ENCODE measurements around the gene BCKDHA. TPM values are rescaled to one million over a fixed set of nuclear protein-coding genes. Genes with fewer than 3 reads are reported as not detected.

BCKDHA gene
- total RNA-seq = 10 to 100 TPM; 17.9 to 27.1 TPM

- peak within 1 kb of the TSS; percentile 94 for H3K4me3 Mint-ChIP-seq
- peak within 1 kb of the TSS; percentile 93 for H3K27ac Mint-ChIP-seq
- ChIA-PET POLR2A (interaction anchor here (1.3 to 3.2 kb wide), 2 partner anchors 9 to 34 kb away, joined by 3 to 9 read pairs; partner anchors contain the start of gene B9D2), CTCF (interaction anchor here (0.9 kb wide), 1 partner anchor 32 kb away, joined by 3 read pairs; no protein-coding TSS in a partner anchor)
- H3K9me3 Mint-ChIP-seq = no peaks in the 10 kb centered on the region
- peaks cover 4% of the 10 kb centered on the region for H3K36me3 Mint-ChIP-seq (ENCODE audit: low read depth)
- DNase-seq = peak; percentile 99
- no peaks in the 10 kb centered on the region for H3K27me3 Mint-ChIP-seq
- peaks cover 42% of the 10 kb centered on the region for H3K4me1 Mint-ChIP-seq
Measured at GRCh38 chr19:41397086-41398049, at the start of gene BCKDHA, which contains the start of gene EXOSC5. Gene BCKDHA, plus strand, starts transcription at chr19:41397818. Its CDS starts 10 bp downstream, at chr19:41397828. Gene EXOSC5, minus strand, starts transcription at chr19:41397359. Its CDS starts 31 bp downstream, at chr19:41397328.

- Mint-ChIP-seq H3K36me3 (ENCODE audit: low read depth) (peaks cover 56% of the 10 kb centered on the region), H3K27me3 (no peaks in the 10 kb centered on the region), H3K4me1 (peaks cover 51% of the 10 kb centered on the region), H3K27ac (peak overlapping the region; percentile 90), H3K4me3 (peak overlapping the region; percentile 97), H3K9me3 (peaks cover 3% of the 10 kb centered on the region)
- CTCF ChIA-PET = interaction anchor here (0.6 to 6.9 kb wide), 13 partner anchors 8 to 99 kb away, joined by 3 to 81 read pairs (median 4); partner anchors contain the start of genes B9D2, DMAC2 and HNRNPUL1
- DNase-seq = no peak
- POLR2A ChIA-PET = interaction anchor here (0.7 to 11.5 kb wide), 11 partner anchors 8 to 198 kb away, joined by 3 to 173 read pairs (median 11); partner anchors contain the start of genes B9D2, CCDC97, DMAC2 and HNRNPUL1
Measured at GRCh38 chr19:41350735-41351338, 46.8 kb upstream of the BCKDHA start.

GRCh38 chr19:41351339-41352245 is 46.0 kb upstream of the BCKDHA start:
- Mint-ChIP-seq H3K27ac (peak overlapping the region; percentile 90), H3K4me1 (peaks cover 54% of the 10 kb centered on the region), H3K4me3 (peak overlapping the region; percentile 97), H3K27me3 (no peaks in the 10 kb centered on the region), H3K9me3 (peaks cover 3% of the 10 kb centered on the region), H3K36me3 (ENCODE audit: low read depth) (peaks cover 48% of the 10 kb centered on the region)
- peak; percentile 87 for DNase-seq
- POLR2A ChIA-PET = interaction anchor here (0.7 to 11.5 kb wide), 16 partner anchors 9 to 203 kb away, joined by 3 to 173 read pairs (median 6); partner anchors contain the start of genes B9D2, CCDC97, DMAC2 and HNRNPUL1
- CTCF ChIA-PET = interaction anchor here (0.6 to 6.9 kb wide), 15 partner anchors 9 to 170 kb away, joined by 3 to 81 read pairs (median 4); partner anchors contain the start of genes B9D2, DMAC2 and HNRNPUL1

- no peak for DNase-seq
- Mint-ChIP-seq H3K36me3 (ENCODE audit: low read depth) (peaks cover 48% of the 10 kb centered on the region), H3K4me3 (peak overlapping the region; percentile 97), H3K4me1 (peaks cover 58% of the 10 kb centered on the region), H3K9me3 (peaks cover 3% of the 10 kb centered on the region), H3K27ac (peak overlapping the region; percentile 90), H3K27me3 (no peaks in the 10 kb centered on the region)
- CTCF ChIA-PET = interaction anchor here (0.6 to 6.9 kb wide), 17 partner anchors 10 to 195 kb away, joined by 3 to 81 read pairs (median 4); partner anchors contain the start of genes B9D2 and HNRNPUL1
- POLR2A ChIA-PET = interaction anchor here (1.0 to 11.5 kb wide), 14 partner anchors 8 to 203 kb away, joined by 3 to 173 read pairs (median 8); partner anchors contain the start of genes B9D2, CCDC97, DMAC2 and HNRNPUL1
Measured at GRCh38 chr19:41352279-41352608, 45.4 kb upstream of the BCKDHA start.

- peak overlapping the region; percentile 97 for H3K4me3 Mint-ChIP-seq
- peaks cover 3% of the 10 kb centered on the region for H3K9me3 Mint-ChIP-seq
- H3K4me1 Mint-ChIP-seq = peaks cover 61% of the 10 kb centered on the region
- H3K27me3 Mint-ChIP-seq = no peaks in the 10 kb centered on the region
- DNase-seq = peak; percentile 80
- ChIA-PET CTCF (interaction anchor here (0.6 to 6.9 kb wide), 16 partner anchors 11 to 194 kb away, joined by 3 to 81 read pairs (median 4); partner anchors contain the start of genes B9D2 and HNRNPUL1), POLR2A (interaction anchor here (0.8 to 11.5 kb wide), 17 partner anchors 9 to 863 kb away, joined by 3 to 173 read pairs (median 5); partner anchors contain the start of genes B9D2, CCDC97, DMAC2 and HNRNPUL1)
- H3K36me3 Mint-ChIP-seq (ENCODE audit: low read depth) = peaks cover 44% of the 10 kb centered on the region
- peak overlapping the region; percentile 90 for H3K27ac Mint-ChIP-seq
Measured at GRCh38 chr19:41352609-41353465, 44.8 kb upstream of the BCKDHA start.

GRCh38 chr19:41353466-41354342 is 43.9 kb upstream of the BCKDHA start, which contains the start of gene TGFB1:
Gene TGFB1, minus strand, starts transcription at chr19:41353922. Its CDS starts 878 bp downstream, at chr19:41353044.
- Mint-ChIP-seq H3K27me3 (no peaks in the 10 kb centered on the region), H3K27ac (peak within 1 kb of the TSS; percentile 90), H3K36me3 (ENCODE audit: low read depth) (peaks cover 38% of the 10 kb centered on the region), H3K9me3 (peaks cover 2% of the 10 kb centered on the region), H3K4me3 (peak within 1 kb of the TSS; percentile 97), H3K4me1 (peaks cover 64% of the 10 kb centered on the region)
- ChIA-PET CTCF (interaction anchor here (1.0 to 6.9 kb wide), 7 partner anchors 11 to 90 kb away, joined by 3 to 81 read pairs (median 6); partner anchors contain the start of genes B9D2 and HNRNPUL1), POLR2A (interaction anchor here (0.8 to 11.5 kb wide), 11 partner anchors 9 to 862 kb away, joined by 3 to 173 read pairs (median 8); partner anchors contain the start of genes B9D2, CCDC97 and DMAC2)
- peak; percentile 93 for DNase-seq

GRCh38 chr19:41354343-41354953 is 43.2 kb upstream of the BCKDHA start:
- H3K9me3 Mint-ChIP-seq = no peaks in the 10 kb centered on the region
- no peak for DNase-seq
- H3K36me3 Mint-ChIP-seq (ENCODE audit: low read depth) = peaks cover 33% of the 10 kb centered on the region
- H3K4me1 Mint-ChIP-seq = peaks cover 56% of the 10 kb centered on the region
- ChIA-PET CTCF (interaction anchor here (1.4 to 6.9 kb wide), 2 partner anchors 10 to 32 kb away, joined by 4 to 81 read pairs; partner anchors contain the start of gene B9D2), POLR2A (interaction anchor here (1.6 to 11.5 kb wide), 4 partner anchors 10 to 91 kb away, joined by 11 to 173 read pairs (median 51); partner anchors contain the start of genes B9D2 and CCDC97)
- peak overlapping the region; percentile 97 for H3K4me3 Mint-ChIP-seq
- H3K27me3 Mint-ChIP-seq = no peaks in the 10 kb centered on the region
- peak overlapping the region; percentile 84 for H3K27ac Mint-ChIP-seq

GRCh38 chr19:41355035-41355434 is 42.6 kb upstream of the BCKDHA start:
- ChIA-PET CTCF (interaction anchor here (1.0 to 6.9 kb wide), 4 partner anchors 10 to 92 kb away, joined by 4 to 81 read pairs (median 8); partner anchors contain the start of gene B9D2), POLR2A (interaction anchor here (0.5 to 11.5 kb wide), 6 partner anchors 9 to 211 kb away, joined by 3 to 173 read pairs (median 16); partner anchors contain the start of genes B9D2 and CCDC97)
- DNase-seq = no peak
- Mint-ChIP-seq H3K27me3 (no peaks in the 10 kb centered on the region), H3K9me3 (no peaks in the 10 kb centered on the region), H3K4me3 (peak overlapping the region; percentile 28), H3K36me3 (ENCODE audit: low read depth) (peaks cover 31% of the 10 kb centered on the region), H3K4me1 (peaks cover 54% of the 10 kb centered on the region), H3K27ac (peak overlapping the region; percentile 84)

- DNase-seq = no peak
- peaks cover 26% of the 10 kb centered on the region for H3K36me3 Mint-ChIP-seq (ENCODE audit: low read depth)
- peak overlapping the region; percentile 84 for H3K27ac Mint-ChIP-seq
- POLR2A ChIA-PET = interaction anchor here (0.7 to 11.5 kb wide), 6 partner anchors 9 to 97 kb away, joined by 3 to 173 read pairs (median 16); partner anchors contain the start of genes B9D2 and CCDC97
- H3K27me3 Mint-ChIP-seq = no peaks in the 10 kb centered on the region
- CTCF ChIA-PET = interaction anchor here (1.0 to 6.9 kb wide), 5 partner anchors 9 to 93 kb away, joined by 3 to 81 read pairs (median 4); partner anchors contain the start of gene B9D2
- H3K4me1 Mint-ChIP-seq = peaks cover 54% of the 10 kb centered on the region
- H3K9me3 Mint-ChIP-seq = no peaks in the 10 kb centered on the region
- no peak overlapping the region for H3K4me3 Mint-ChIP-seq
Measured at GRCh38 chr19:41355802-41356201, 41.8 kb upstream of the BCKDHA start.
